Measurements from ENCODE around the gene FBXO34. TPM values are rescaled to one million over a fixed set of nuclear protein-coding genes. Genes with fewer than 3 reads are reported as not detected.

The FBXO34 gene
- total and polyA plus RNA-seq, 10 of the 15 experiments (the other 5 are each of a cell fraction or from before 2014, with no cell fraction given): 5.6 to 22.8 (median 17.6) TPM

DNA sequence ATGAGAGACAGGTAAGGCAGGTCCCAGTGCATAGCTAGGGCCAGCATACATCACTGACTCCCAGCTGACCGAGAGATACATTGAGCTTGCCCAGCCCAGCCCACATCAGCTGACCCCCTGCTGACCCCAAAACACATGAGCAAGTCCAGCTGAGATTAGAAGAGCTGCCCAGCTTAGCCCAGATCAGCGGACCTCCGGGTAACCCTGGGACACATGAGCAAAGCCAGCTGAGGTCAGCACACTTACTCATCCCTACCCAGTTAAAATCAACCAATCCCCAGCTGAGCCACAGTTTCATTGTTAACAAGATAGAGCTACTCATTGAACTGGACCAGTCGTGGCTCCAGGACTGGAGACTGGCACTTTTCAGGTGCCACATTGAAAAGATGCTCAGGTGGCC is 21.8 kb upstream of the FBXO34 start (continued):
- TF ChIP-seq, protein P1, sequence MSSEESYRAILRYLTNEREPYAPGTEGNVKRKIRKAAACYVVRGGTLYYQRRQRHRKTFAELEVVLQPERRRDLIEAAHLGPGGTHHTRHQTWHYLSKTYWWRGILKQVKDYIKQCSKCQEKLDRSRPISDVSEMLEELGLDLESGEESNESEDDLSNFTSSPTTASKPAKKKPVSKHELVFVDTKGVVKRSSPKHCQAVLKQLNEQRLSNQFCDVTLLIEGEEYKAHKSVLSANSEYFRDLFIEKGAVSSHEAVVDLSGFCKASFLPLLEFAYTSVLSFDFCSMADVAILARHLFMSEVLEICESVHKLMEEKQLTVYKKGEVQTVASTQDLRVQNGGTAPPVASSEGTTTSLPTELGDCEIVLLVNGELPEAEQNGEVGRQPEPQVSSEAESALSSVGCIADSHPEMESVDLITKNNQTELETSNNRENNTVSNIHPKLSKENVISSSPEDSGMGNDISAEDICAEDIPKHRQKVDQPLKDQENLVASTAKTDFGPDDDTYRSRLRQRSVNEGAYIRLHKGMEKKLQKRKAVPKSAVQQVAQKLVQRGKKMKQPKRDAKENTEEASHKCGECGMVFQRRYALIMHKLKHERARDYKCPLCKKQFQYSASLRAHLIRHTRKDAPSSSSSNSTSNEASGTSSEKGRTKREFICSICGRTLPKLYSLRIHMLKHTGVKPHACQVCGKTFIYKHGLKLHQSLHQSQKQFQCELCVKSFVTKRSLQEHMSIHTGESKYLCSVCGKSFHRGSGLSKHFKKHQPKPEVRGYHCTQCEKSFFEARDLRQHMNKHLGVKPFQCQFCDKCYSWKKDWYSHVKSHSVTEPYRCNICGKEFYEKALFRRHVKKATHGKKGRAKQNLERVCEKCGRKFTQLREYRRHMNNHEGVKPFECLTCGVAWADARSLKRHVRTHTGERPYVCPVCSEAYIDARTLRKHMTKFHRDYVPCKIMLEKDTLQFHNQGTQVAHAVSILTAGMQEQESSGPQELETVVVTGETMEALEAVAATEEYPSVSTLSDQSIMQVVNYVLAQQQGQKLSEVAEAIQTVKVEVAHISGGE (CRISPR knock-in tag; IDR thresholded peaks at IDR 0.05): no peak

DNA sequence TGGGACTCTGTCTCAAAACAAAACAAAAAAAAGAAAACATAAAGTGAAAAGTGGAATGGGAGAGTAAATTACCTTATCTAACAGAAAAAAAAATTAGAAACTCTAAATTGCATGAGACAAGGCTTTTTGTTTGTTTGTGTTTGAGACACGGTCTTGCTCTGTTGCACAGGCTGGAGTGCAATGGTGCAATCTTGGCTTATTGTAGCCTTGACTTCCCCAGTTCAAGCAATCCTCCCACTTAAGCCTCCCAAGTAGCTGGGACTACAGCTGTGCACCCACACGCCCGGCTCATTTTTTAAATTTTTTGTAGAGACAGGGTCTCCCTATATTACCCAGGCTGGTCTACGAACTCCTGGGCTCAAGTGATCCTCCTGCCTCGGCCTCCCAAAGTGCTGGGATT is 17.9 kb upstream of the FBXO34 start:
- intact Hi-C loops (cut with micrococcal nuclease; ENCODE audit: unreplicated experiment): no loop called here
- no peak overlapping the region for H3K4me3 ChIP-seq
- no peak for DNase-seq (ENCODE audit: low read depth, low spot score)
- no peak for ATAC-seq
- H2AFZ ChIP-seq (ENCODE audit: control insufficient read depth, low read depth, low read length): no peak overlapping the region
- ChIA-PET RAD21 (ENCODE audit: unreplicated experiment) (interaction anchor here (1.3 kb wide), 1 partner anchor 101 kb away, joined by 3 read pairs; no protein-coding TSS in a partner anchor), CTCF (interaction anchor here (0.6 to 1.3 kb wide), 2 partner anchors 101 to 405 kb away, joined by 3 to 4 read pairs; no protein-coding TSS in a partner anchor), POLR2A (no interaction called here), SMC1A (ENCODE audit: uncharacterized antibody, unreplicated experiment) (interaction anchor here (0.6 to 1.2 kb wide), 2 partner anchors 83 to 101 kb away, joined by 3 to 6 read pairs; no protein-coding TSS in a partner anchor)
- 23% methylated on average over 5 of the region's 5 CpGs for WGBS (ENCODE audit: insufficient coverage, insufficient replicate concordance, low lambda C conversion rate, missing lambda C conversion rate)
- H3K4me2 ChIP-seq (ENCODE audit: control insufficient read depth, insufficient read depth): no peak overlapping the region
- no peak for FAIRE-seq
- no peaks in the 10 kb centered on the region; a peak in 2 of 4 replicates for H3K27me3 ChIP-seq (replicated peaks in 1 of 2; ENCODE audit: control insufficient read depth in 2 of 2, insufficient read depth in 2 of 2, low read length in 1 of 2)
- H3K79me2 ChIP-seq (ENCODE audit: control insufficient read depth, insufficient read depth, low read length): no peaks in the 10 kb centered on the region
- no peaks in the 10 kb centered on the region for H4K20me1 ChIP-seq (ENCODE audit: control insufficient read depth, insufficient read depth)
- no peak overlapping the region for H3K9ac ChIP-seq (ENCODE audit: control insufficient read depth, insufficient read depth, low read length)
- no peaks in the 10 kb centered on the region for H3K9me3 ChIP-seq (replicated peaks; ENCODE audit: control insufficient read depth, insufficient read depth, low read length)
- no peak overlapping the region for H3K27ac ChIP-seq (ENCODE audit: control insufficient read depth, insufficient read depth)
- no TSS peak for BruUV-seq (replicated peaks)
- H3K4me1 ChIP-seq (ENCODE audit: control insufficient read depth, insufficient read depth, low read length): no peaks in the 10 kb centered on the region
- no peaks in the 10 kb centered on the region for H3K36me3 ChIP-seq (ENCODE audit: control insufficient read depth in 2 of 2, insufficient read depth in 2 of 2, low read length in 1 of 2)
- in situ Hi-C loops (cut with MboI): no loop called here
- TF ChIP-seq HDAC6 (IDR thresholded peaks at IDR 0.05; ENCODE audit: unreplicated experiment) (no peak), NFXL1 (IDR thresholded peaks at IDR 0.05; ENCODE audit: borderline replicate concordance) (no peak), PAX5 (IDR thresholded peaks at IDR 0.05; ENCODE audit: borderline replicate concordance, low read depth, low read length) (no peak), RAD51 (IDR thresholded peaks at IDR 0.05) (no peak), ESRRA (IDR thresholded peaks at IDR 0.05; ENCODE audit: low read length) (no peak), EZH2 (IDR thresholded peaks at IDR 0.05; ENCODE audit: borderline replicate concordance, control insufficient read depth, low read depth, low read length) (no peak), POLR2AphosphoS2 (IDR thresholded peaks at IDR 0.05; ENCODE audit: low read depth, low read length) (no peak), POLR2AphosphoS5 (IDR thresholded peaks at IDR 0.05; ENCODE audit: low read length) (no peak), ZBED1 (IDR thresholded peaks at IDR 0.05; ENCODE audit: borderline replicate concordance) (no peak)
- TF ChIP-seq, protein P2, sequence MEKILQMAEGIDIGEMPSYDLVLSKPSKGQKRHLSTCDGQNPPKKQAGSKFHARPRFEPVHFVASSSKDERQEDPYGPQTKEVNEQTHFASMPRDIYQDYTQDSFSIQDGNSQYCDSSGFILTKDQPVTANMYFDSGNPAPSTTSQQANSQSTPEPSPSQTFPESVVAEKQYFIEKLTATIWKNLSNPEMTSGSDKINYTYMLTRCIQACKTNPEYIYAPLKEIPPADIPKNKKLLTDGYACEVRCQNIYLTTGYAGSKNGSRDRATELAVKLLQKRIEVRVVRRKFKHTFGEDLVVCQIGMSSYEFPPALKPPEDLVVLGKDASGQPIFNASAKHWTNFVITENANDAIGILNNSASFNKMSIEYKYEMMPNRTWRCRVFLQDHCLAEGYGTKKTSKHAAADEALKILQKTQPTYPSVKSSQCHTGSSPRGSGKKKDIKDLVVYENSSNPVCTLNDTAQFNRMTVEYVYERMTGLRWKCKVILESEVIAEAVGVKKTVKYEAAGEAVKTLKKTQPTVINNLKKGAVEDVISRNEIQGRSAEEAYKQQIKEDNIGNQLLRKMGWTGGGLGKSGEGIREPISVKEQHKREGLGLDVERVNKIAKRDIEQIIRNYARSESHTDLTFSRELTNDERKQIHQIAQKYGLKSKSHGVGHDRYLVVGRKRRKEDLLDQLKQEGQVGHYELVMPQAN (conservative IDR thresholded peaks at IDR 0.05): no peak
- TF ChIP-seq, protein P1 (CRISPR knock-in tag; IDR thresholded peaks at IDR 0.05): no peak
- TF ChIP-seq, protein P3, sequence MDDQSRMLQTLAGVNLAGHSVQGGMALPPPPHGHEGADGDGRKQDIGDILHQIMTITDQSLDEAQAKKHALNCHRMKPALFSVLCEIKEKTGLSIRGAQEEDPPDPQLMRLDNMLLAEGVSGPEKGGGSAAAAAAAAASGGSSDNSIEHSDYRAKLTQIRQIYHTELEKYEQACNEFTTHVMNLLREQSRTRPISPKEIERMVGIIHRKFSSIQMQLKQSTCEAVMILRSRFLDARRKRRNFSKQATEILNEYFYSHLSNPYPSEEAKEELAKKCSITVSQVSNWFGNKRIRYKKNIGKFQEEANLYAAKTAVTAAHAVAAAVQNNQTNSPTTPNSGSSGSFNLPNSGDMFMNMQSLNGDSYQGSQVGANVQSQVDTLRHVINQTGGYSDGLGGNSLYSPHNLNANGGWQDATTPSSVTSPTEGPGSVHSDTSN (IDR thresholded peaks at IDR 0.05; ENCODE audit: insufficient replicate concordance, low read depth, low read length): no peak

Data from GM12878 (cell line).